SK-N-SH treated with all-trans-retinoic acid at 6 μM for 48 hours (cell line): Measurements from ENCODE around the gene CLDN20.
A peak's percentile ranks its signal among the peaks of the same experiment; 100 is the strongest.
"Not testable (repeated sequence)": the region's sequence is repeated elsewhere in the genome, so short reads cannot be mapped to it uniquely, and the experiment has no call there.

ENCODE experiments used
- ATAC-seq: fragments of 200-7000 bp; cut with Tn5 transposase; 3 replicates; pipeline ENCODE4 v1.9.1; 2020; ENCODE audit warnings: mild to moderate bottlenecking, moderate library complexity
- BACH2 ChIP-seq: fragments of 250-450 bp; sonication (Bioruptor Pico); IDR thresholded peaks from 2 replicates; pipeline ENCODE4 v1.9.0; 2021; ENCODE audit warnings: mild to moderate bottlenecking, borderline replicate concordance
- CSDC2 ChIP-seq: fragments of 250-450 bp; sonication (Bioruptor Pico); IDR thresholded peaks from 2 replicates; pipeline ENCODE4 v1.5.0; 2020; ENCODE audit warnings: mild to moderate bottlenecking, moderate library complexity
- CSRNP3 ChIP-seq: fragments of 250-450 bp; sonication (Bioruptor Pico); IDR thresholded peaks from 2 replicates; pipeline ENCODE4 v1.5.1; 2021; ENCODE audit warnings: mild to moderate bottlenecking, moderate library complexity
- ESRRG ChIP-seq: fragments of 250-450 bp; sonication (Bioruptor Pico); IDR thresholded peaks from 2 replicates; pipeline ENCODE4 v1.6.1; 2021; ENCODE audit warnings: mild to moderate bottlenecking
- GLIS3 ChIP-seq: fragments of 250-450 bp; sonication (Bioruptor Pico); IDR thresholded peaks from 2 replicates; pipeline ENCODE4 v1.5.0; 2020; ENCODE audit warnings: mild to moderate bottlenecking, moderate library complexity
- ISL1 ChIP-seq: fragments of 250-450 bp; sonication (Bioruptor Pico); IDR thresholded peaks from 2 replicates; pipeline ENCODE4 v2.1.2; 2022; ENCODE audit warnings: mild to moderate bottlenecking, moderate library complexity
- OSR1 ChIP-seq: fragments of 250-450 bp; sonication (Bioruptor Pico); IDR thresholded peaks from 2 replicates; pipeline ENCODE4 v1.8.0; 2022; ENCODE audit warnings: moderate library complexity, mild to moderate bottlenecking, inconsistent platforms
- PATZ1 ChIP-seq: fragments of 250-450 bp; sonication (Bioruptor Pico); IDR thresholded peaks from 2 replicates; pipeline ENCODE4 v1.8.0; 2020; ENCODE audit warnings: mild to moderate bottlenecking, moderate library complexity, borderline replicate concordance
- POU6F1 ChIP-seq: fragments of 250-450 bp; sonication (Bioruptor Pico); IDR thresholded peaks from 2 replicates; pipeline ENCODE4 v1.8.0; 2021; ENCODE audit warnings: low read depth, mild to moderate bottlenecking, moderate library complexity, borderline replicate concordance
- PPARA ChIP-seq: fragments of 250-450 bp; sonication (Bioruptor Pico); IDR thresholded peaks from 2 replicates; pipeline ENCODE4 v1.5.0; 2020; ENCODE audit warnings: mild to moderate bottlenecking, borderline replicate concordance
- RARB ChIP-seq: fragments of 250-450 bp; sonication (Bioruptor Pico); IDR thresholded peaks from 2 replicates; pipeline ENCODE4 v1.8.0; 2021; ENCODE audit warnings: mild to moderate bottlenecking, moderate library complexity
- SNAI2 ChIP-seq: fragments of 250-450 bp; sonication (Bioruptor Pico); IDR thresholded peaks from 2 replicates; pipeline ENCODE4 v1.5.0; 2020; ENCODE audit warnings: mild to moderate bottlenecking, moderate library complexity
- TCF4 ChIP-seq: fragments of 250-450 bp; sonication (Bioruptor Pico); IDR thresholded peaks from 2 replicates; pipeline ENCODE4 v1.8.0; 2021; ENCODE audit warnings: mild to moderate bottlenecking, moderate library complexity, borderline replicate concordance
- TOX ChIP-seq: fragments of 250-450 bp; sonication (Bioruptor Pico); IDR thresholded peaks from 2 replicates; pipeline ENCODE4 v1.8.0; 2021; ENCODE audit warnings: mild to moderate bottlenecking, moderate library complexity, borderline replicate concordance
- ZC3H10 ChIP-seq: fragments of 250-450 bp; sonication (Bioruptor Pico); IDR thresholded peaks from 2 replicates; pipeline ENCODE4 v1.5.1; 2021; ENCODE audit warnings: mild to moderate bottlenecking, moderate library complexity
- ZFP3 ChIP-seq: fragments of 250-450 bp; sonication (Bioruptor Pico); IDR thresholded peaks from 2 replicates; pipeline ENCODE4 v1.5.0; 2020; ENCODE audit warnings: mild to moderate bottlenecking, moderate library complexity
- ZFP30 ChIP-seq: fragments of 450-650 bp; formaldehyde crosslinking; IDR thresholded peaks from 2 replicates; pipeline ENCODE4 v1.5.0; 2022; ENCODE audit warnings: mild to moderate bottlenecking, moderate library complexity
- ZNF565 ChIP-seq: fragments of 450-650 bp; formaldehyde crosslinking; conservative IDR thresholded peaks from 2 replicates; pipeline ENCODE4 v1.5.0; 2020; ENCODE audit warnings: low read depth, mild to moderate bottlenecking, moderate library complexity
- ZNF70 ChIP-seq: fragments of 450-650 bp; formaldehyde crosslinking; IDR thresholded peaks from 2 replicates; pipeline ENCODE4 v1.5.0; 2020; ENCODE audit warnings: mild to moderate bottlenecking, moderate library complexity

CLDN20 gene

GRCh38 chr6:155223646-155224451, 40.0 kb upstream of the CLDN20 start:
- TF ChIP-seq ISL1 (CRISPR knock-in tag) (0 out of 2 replicates have a peak, but pooled peaks have one; percentile 5), GLIS3 (CRISPR knock-in tag) (no peak), SNAI2 (no peak), POU6F1 (CRISPR knock-in tag) (no peak), ESRRG (CRISPR knock-in tag) (no peak)
- TF ChIP-seq, all 23 proteins: peak for 1
- peak; percentile 85 for ATAC-seq

DNA sequence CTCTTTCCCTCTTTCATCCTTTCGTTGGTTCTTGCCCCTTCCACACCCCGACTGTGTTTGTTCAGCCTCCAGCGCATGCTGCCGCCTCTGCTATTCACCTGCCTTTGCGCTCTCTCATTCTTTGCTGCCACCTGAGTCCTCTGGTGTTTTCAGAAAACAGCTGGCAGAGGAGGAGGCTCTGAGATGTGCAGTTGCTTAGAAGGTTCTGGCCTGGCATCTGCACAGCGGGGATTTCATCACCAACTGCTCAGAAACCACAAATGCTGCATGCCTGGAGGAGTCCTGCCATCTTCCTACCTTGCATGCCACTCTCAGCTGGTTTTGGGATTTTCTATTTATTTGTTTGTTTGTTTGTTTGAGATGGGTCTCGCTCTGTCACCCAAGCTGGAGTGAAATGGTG, 39.2 kb upstream of the CLDN20 start:
- ATAC-seq = no peak
- no peak for TF ChIP-seq PPARA (CRISPR knock-in tag)
- no peak for TF ChIP-seq BACH2 (CRISPR knock-in tag)
- no peak for TF ChIP-seq ZFP3 (CRISPR knock-in tag)
- no peak for TF ChIP-seq ZFP30 (CRISPR knock-in tag)
- TF ChIP-seq GLIS3 (CRISPR knock-in tag) = no peak
- TF ChIP-seq SNAI2 = no peak
- no peak for TF ChIP-seq ISL1 (CRISPR knock-in tag)
- no peak for TF ChIP-seq RARB
- no peak for TF ChIP-seq ZNF565
- no peak for TF ChIP-seq CSRNP3 (CRISPR knock-in tag)
- no peak for TF ChIP-seq ESRRG (CRISPR knock-in tag)
- no peak for TF ChIP-seq OSR1 (CRISPR knock-in tag)
- TF ChIP-seq TCF4 (CRISPR knock-in tag) = no peak
- TF ChIP-seq ZC3H10 (CRISPR knock-in tag) = no peak

DNA sequence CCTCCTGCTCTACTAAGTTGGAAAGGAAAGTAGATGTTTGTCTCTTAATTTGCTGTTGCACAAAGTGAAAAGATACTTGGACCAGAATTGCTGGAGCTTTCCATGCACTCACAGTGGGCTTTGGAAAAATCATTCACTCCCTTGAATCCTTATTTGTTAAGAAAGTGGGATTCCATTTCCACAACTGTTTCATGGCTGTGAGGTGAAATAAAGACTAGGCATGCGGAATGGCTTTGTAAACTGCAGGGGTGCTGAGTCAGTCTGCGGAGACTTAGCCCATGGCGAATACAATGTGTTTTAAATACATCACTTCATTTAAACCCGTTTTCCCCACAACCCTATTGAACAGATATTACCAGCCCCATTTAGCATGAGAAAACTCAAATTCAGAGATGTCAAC, 36.8 kb upstream of the CLDN20 start:
- ATAC-seq = no peak
- TF ChIP-seq ZFP3 (CRISPR knock-in tag) (no peak), GLIS3 (CRISPR knock-in tag) (no peak), TOX (CRISPR knock-in tag) (no peak), ESRRG (CRISPR knock-in tag) (no peak), OSR1 (CRISPR knock-in tag) (no peak)
- TF ChIP-seq, all 23 proteins: peak for 0

DNA sequence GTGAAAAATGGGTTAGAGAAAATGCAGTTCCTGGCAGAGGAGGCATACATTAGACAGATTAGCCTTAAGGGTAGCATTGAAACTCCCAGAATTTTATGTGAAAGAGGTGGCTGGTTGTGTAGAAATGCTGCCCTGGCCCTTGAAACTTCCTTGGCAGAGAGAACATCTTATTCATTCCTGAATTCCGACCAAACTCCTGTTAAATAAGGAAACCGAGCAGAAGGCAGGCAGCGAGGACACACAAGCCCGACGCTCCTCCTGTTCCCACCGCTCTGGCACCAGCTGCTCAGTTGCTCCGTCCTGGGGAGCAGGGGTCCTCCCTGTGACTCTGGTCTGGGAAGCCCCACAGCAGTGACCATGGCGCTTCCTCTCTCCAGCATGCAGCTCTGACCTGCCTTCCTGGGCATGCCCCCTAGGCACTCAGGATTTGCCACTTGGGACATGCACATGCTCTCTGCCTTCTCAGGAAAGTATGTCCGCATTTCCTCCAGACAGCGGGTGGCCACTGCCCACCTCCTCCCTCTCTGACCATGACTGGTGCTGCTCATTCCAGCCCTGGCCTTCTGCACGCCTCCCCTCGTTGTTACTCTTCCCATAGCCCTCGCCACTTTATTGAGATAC, 35.2 kb upstream of the CLDN20 start:
- TF ChIP-seq PPARA (CRISPR knock-in tag) = no peak
- no peak for TF ChIP-seq CSDC2 (CRISPR knock-in tag)
- peak; percentile 73 for TF ChIP-seq ISL1 (CRISPR knock-in tag)
- no peak for TF ChIP-seq BACH2 (CRISPR knock-in tag)
- TF ChIP-seq ZFP30 (CRISPR knock-in tag) = no peak
- TF ChIP-seq, all 23 proteins: peak for 1
- ATAC-seq = no peak

- not testable (repeated sequence) for ATAC-seq
Observed at GRCh38 chr6:155230975-155231374, 32.8 kb upstream of the CLDN20 start.

DNA sequence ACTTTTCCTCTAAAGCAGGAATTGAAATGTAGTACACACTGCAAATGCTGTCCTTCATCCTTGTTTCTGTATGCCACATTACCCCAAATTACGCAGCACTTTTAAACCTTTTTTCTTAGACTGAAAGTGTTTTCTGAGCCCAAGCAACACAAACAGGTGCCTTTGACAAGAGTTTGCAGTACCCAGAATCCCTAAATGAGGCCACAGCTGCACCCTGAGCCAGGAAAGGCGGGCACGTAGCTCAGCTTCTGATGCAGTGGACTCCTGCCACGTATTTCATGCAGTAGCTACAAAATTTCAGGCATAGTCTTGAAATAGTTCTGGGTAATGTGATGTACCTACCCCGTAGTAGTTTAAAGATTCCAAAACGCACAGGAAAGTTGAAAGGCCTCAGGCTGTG, 31.0 kb upstream of the CLDN20 start:
- TF ChIP-seq TOX (CRISPR knock-in tag) = no peak
- TF ChIP-seq PATZ1 = no peak
- TF ChIP-seq ZNF70 = no peak
- TF ChIP-seq OSR1 (CRISPR knock-in tag) = no peak
- TF ChIP-seq ZFP30 (CRISPR knock-in tag) = no peak
- TF ChIP-seq GLIS3 (CRISPR knock-in tag) = no peak
- TF ChIP-seq, all 23 proteins: peak for 0
- no peak for ATAC-seq
